T-helper 22 cell (primary cell): ENCODE measurements around the gene PADI4.

Experiments used
- DNase-seq: peaks from one replicate; pipeline ENCODE4 v3.0.0-alpha.2; 2020; ENCODE audit warnings: low read depth

PADI4 gene

DNA sequence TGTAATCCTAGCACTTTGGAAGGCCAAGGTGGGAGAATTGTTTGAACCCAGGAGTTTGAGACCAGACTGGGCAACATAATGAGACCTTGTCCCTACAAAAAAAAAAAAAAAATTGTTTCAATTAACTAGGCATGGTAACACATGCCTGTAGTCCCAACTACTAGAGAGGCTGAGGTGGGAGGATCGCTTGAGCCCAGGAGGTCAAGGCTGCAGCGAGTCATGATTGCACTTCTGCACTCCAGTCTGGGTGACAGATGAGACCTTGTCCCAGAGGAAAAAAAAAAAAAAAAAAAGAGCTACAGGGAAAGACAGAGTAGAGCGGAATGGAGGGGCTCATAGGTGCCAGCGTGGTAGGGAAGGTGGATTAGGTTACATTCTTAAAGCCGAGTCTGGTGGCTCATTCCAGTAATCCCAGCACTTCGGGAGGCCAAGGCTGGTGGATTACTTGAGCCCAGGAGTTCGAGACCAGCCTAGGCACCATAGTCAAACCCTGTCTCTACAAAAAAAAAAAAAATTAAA lies 43.0 kb downstream of the PADI4 start:
- no peak for DNase-seq

DNA sequence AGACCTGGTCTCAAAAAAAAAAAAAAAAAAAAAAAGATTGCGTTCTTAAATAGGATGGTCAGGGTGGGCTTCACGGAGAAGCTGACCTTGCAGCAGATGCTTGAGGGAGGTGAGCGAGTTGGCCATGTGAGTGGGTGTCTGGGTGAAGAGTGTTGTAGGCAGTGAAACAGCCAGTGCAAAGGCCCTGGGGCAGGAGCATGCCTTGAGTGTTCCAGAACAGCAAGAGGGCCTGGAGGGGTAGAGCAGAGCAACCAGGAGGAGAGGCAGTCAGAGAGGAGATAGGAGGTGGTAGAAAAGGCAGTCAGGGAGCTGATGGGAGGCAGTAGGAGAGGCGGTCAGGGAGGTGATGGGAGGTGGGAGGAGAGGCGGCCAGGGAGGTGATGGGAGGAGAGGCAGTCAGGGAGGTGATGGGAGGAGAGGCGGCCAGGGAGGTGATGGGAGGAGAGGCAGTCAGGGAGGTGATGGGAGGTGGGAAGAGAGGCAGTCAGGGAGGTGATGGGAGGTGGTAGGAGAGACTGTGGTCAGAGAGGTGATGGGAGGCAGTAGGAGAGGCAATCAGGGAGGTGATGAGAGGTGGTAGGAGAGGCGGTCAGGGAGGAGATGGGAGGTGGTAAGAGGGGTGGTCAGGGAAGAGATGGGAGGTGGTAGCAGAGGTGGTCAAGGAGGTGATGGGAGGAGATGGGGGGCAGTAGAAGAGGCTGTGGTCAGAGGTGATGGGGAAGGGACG lies 43.8 kb downstream of the PADI4 start:
- no peak for DNase-seq

DNA sequence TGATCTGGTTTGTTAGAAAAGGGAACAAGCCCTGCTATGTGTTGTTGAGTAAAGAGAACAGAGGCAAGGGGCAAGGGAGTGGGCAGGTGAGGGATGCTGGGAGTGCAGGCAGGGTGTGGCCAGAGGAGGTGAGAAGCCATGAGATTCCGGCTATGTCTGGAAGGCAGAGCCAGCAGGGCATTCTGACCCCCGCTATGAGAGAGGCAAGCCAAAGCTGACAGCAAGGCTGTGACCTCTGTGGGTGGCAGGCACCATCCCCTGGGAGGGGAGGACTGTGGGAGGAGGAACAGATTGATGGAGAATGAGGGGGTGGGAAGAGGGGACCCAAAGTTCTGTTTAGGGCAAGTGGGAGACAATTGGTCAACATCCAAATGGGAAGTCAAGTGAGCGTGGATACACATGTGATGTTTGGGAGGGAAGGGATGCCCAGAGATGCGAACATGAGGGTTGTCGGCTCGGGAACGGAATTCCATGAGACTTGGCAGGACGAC lies 44.5 kb downstream of the PADI4 start:
- no peak for DNase-seq

DNA sequence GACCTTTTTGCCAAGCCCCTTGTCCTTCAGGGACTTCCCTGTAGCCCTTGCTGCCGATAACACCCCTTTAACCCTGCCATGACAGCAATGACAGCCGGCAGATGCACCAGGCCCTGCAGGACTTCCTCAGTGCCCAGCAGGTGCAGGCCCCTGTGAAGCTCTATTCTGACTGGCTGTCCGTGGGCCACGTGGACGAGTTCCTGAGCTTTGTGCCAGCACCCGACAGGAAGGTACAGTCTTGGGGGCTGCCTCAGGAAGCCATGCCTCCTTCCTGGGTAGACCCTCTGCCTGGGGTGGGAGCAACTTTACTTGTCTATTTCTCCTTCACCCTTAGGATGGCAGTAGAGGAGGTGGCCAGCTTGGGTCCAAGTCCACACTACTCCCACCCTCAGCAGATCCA lies 47.9 kb downstream of the PADI4 start:
- DNase-seq = no peak

DNA sequence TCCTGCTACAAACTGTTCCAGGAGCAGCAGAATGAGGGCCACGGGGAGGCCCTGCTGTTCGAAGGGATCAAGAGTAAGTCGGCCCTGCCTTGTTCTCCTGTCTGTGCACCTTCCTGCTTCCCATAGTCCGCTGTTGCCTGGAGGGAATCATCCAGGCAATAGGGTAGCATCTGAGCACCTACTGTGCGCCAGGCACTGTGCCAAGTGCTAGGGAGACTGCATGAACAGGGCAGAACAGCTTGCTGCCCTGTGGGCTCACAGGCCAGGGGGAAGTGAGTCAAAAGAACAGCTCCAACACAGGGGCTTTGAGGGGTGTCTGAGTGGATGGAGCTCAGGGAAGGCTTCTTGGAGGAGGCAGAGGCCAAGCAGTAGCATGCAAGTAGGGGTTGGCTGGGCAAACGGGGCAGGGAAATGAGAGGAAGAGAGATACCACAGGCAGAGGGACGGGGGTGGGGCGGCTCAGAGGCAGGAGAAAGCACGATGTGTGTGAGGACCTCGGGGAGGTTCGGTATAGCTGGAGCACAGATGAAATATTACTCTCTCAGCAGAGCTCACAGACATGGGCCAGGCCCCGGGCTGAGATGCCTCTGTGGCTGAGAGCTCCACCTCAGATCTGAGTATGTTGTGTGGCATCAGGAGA lies 48.5 kb downstream of the PADI4 start:
- no peak for DNase-seq

DNA sequence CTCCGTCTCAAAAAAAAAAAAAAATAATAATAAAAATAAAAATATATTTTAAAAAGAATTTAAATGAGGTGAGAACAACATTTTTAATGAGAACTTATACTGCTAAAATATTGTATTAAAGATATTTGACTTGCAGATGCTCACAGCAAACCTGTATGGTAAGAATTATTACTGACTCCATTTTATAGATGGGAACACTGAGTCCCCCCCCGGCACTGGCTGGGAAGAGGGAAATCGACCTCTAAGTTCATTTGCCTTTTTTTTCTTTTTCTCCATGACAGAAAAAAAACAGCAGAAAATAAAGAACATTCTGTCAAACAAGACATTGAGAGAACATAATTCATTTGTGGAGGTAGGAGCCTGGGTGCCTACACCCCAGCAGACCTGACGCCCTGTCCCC lies 50.6 kb downstream of the PADI4 start:
- no peak for DNase-seq

DNA sequence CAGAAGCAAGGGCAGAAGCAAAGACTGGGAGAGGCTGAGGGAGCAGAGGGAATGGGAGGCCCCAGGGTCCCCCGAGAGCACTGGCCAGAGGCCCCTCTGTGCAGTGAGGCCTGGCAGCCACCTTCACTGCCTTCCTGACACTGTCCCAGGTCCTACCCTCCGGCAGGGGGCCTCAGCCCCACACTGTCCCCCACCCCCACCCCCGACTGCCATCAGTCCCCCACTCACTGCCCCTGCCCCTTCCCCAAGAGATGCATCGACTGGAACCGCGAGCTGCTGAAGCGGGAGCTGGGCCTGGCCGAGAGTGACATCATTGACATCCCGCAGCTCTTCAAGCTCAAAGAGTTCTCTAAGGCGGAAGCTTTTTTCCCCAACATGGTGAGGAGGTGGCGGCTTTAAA lies 51.0 kb downstream of the PADI4 start:
- no peak for DNase-seq

DNA sequence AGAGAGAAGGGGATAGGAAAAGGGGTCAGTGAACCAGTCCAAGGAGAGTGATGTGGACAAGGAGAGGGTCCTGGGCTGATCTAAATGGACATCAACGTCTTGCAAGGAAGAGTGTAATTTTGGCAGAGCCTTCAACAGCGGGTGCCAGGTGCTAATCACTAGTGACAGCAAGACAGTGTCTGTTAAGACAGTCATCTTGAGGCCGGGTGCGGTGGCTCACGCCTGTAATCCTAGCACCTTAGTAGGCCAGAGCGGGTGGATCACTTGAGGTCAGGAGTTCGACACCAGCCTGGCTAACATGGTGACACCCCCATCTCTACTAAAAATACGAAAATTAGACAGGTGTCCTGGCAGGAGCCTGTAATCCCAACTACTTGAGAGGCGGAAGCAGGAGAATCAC lies 51.8 kb downstream of the PADI4 start:
- no peak for DNase-seq

DNA sequence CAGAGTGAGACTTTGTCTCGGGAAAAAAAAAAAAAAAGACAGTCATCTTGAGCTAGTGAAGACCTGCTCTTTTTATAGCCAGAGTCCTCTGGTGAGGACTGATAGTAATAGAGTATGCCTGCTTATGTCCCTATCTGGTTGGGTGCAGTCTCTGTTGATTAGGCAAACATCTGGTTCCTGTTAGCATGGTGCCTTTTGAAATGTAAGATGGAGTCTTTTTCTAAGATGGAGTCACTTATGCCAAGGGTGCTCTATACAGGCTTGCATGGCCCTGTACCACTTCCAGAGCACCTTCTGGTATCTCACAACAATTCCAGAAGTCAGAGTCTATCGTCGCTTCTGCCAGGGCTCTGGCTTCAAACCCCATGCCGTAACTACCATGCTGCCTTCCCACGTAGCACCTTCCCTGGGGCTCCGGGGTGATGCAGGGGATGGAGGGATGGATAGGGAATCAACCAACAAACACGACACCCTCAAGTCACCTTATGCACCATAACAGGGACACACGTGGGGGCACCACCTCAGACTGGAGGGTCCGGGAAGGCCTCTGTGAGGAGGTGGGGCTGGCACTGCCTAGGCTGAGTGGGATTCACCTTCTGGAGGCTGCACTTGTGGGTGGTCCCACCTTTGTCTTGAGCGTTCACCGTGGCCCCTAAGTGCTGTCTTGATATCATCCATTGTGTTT lies 52.4 kb downstream of the PADI4 start:
- DNase-seq = no peak

DNA sequence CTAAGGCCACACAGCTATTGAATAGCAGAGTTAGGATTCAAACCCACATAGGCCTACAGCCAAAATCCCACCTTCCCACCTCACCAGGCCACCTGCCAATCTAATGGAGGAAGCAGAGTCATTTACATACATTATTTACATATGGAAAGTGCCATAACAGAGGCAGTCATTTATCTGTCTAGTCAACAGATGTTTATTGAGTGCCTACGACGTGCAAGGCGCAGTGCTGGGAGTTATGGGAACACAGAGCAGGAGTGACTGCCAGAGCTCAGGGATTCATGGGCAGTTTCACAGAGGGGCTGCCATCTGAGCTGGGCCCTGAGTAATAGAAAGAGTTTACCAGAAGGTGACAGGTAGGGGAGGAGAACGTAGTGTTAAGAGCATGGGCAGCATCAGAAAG lies 53.7 kb downstream of the PADI4 start:
- DNase-seq = no peak

DNA sequence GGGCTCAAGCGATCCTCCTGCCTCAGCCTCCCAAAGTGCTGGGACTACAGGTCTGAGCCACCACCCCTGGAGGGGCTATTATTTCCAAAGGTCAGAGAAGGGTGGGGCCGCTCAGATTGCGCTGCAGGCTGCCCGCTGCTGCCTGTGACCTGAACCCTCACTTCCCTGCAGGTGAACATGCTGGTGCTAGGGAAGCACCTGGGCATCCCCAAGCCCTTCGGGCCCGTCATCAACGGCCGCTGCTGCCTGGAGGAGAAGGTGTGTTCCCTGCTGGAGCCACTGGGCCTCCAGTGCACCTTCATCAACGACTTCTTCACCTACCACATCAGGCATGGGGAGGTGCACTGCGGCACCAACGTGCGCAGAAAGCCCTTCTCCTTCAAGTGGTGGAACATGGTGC lies 55.4 kb downstream of the PADI4 start:
- no peak for DNase-seq

DNA sequence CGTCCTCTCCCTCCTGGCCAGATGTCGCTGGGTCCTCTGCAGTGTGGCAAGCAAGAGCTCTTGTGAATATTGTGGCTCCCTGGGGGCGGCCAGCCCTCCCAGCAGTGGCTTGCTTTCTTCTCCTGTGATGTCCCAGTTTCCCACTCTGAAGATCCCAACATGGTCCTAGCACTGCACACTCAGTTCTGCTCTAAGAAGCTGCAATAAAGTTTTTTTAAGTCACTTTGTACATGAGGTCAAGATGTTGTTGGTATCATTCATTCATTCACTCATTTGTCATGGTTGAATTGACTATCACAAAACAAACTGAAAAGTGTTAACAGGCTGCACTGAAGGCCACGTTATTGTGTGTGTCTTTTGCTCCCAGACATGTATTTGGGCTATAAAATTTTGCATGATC lies 55.8 kb downstream of the PADI4 start:
- DNase-seq = no peak

DNA sequence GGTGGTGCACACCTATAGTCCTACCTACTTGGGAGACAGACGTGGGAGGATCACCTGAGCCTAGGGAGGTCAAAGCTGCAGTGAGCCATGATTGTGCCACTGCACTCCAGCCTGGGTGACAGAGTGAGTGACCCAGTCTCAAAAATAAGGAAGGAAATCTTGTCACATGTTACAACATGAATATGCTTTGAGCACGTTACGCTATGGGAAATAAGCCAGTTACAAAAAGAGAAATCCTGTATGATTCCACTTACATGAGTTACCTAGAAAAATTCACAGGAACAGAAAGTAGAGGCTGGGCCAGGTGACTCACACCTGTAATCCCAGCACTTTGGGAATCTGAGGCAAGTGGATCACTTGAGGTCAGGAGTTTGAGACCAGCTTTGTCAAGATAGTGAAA lies 57.3 kb downstream of the PADI4 start:
- no peak for DNase-seq

DNA sequence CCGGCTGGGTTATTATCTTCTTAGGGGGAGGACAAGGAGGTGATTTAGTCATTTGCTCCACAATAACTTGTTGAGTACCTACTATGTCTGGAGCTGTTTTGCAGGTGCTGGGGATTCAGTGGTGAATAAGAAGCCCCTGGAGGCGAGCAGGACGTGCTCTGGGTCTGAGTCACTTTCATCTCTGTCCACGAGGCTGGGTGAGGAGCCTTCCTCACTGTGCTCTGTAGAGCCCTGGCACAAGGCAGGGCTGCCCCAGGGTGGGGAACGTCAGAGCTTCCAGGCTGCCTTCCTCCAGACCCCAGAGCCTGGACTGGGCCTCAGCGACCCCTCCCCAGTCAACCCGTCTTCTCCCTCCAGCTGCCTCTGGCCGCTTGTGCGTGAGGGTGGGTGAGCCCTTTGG lies 61.5 kb downstream of the PADI4 start:
- no peak for DNase-seq

DNA sequence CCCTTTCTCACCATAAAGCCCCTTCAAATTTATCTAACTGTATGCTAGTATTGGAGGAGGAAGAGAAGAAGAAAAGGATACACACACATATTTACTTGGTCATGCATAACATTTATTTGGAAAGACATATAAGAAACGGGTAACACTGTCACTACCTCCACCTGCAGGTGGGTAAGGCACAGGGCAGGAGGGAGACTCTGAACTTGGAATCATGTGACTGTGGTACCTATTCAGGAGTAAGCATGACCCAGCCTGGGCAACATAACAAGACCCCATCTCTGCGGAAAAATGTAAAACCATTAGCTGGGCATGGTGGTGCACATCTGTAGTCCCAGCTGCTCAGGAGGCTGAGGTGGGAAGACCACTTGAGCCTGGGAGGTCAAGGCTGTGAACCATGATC lies 62.6 kb downstream of the PADI4 start:
- DNase-seq = no peak

DNA sequence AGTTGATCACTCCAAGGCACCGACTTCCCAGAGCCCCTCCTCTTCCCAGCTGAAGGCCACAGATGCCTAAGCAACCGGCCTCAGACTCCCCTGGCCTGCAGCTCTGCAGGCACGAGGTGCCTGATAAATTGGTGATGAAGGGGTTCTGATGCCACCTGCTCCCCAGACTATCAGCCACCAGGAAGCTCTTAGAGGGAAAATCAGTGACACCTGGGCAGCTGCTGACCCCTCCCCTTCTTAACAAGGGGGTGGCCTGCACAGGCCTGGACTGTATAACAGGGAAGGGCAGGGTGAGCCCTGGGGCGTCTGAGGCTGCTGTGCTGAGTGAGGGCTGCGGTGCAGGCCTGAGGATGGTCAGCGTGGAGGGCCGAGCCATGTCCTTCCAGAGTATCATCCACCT lies 63.9 kb downstream of the PADI4 start, which contains the start of gene PADI6:
TSS of gene PADI6 (plus strand) at position 301 of the 400 bp plus-strand sequence. CDS start at position 351, 50 bp downstream.
- DNase-seq = no peak

DNA sequence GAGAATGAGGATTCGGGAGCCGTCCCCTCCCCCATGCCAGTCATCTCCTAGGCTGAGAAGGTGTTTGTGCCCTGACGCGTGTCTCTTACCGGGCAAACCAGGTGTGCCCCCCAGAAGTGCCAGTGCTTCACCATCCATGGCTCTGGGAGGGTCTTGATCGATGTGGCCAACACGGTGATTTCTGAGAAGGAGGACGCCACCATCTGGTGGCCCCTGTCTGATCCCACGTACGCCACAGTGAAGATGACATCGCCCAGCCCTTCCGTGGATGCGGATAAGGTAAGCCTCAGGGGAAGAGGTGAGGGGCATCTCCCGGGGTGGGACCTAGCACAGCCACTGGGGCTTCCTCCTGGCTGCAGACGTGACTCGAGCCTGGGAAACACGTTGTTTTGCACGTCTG lies 65.0 kb downstream of the PADI4 start:
- DNase-seq = no peak

DNA sequence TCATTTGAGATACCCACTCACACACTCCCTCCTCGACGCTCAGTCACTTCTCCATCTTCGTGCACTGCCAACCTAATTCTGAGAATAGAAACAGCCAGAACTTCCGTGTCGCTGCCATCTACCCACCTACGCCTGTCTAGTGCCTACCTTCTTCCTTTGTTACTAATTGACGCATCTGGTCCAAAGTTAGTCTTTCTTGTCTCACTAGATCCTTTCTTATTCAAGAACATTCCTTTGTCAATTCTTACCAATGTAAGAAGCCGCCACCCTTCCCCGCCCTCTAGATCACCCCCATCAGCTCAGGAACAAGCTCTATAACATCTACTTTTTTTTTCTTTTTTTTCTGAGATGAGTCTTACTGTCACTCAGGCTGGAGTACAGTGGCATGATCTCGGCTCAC lies 67.7 kb downstream of the PADI4 start:
- no peak for DNase-seq

DNA sequence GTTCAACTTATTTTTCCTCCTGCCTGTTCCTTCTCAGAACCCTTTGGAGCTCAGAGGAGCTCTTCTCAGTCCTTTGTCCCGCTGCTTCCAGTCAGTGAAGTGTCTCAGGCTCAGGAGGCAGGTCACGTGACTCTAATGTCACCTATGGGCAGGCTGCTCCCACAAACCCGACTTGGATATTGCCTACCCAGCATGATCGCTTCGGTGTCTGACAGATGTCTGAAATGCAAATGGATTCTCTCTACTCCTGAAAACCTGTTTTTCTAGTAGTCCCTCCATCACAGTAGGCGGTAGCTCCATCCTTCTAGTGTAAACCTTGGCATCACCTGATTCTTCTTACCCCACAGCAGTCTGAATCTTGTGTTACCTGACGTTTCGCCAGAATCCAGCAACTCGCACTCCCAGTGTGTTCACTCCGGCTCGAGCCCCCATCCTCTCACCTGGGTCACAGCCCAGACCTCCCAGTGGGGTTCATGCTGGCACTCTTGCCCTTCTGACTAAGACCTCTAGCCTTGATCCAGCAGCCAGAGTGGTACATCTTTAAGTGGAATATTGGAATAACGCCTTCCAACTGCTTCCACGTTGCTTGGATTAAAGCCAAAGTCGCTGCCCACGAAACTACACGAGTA lies 69.4 kb downstream of the PADI4 start:
- no peak for DNase-seq

DNA sequence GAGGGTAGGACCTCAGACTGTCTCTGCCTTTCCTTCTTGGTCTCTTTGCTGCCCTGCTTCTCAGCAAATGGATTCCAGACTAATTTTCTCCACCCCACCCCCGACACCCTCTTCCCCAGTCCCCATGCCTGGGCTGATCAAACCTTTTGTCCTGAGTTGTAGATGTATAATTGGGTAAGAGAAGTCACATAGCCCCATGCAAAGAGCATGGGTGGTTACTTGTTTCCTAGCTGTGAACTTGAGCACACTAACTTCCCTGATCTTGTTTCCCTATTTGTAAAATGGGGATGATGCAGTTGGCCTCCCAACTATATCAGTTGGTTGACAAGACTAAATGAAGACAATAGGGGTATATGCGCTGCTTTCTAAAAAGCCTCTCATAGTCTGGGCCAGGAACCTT lies 73.2 kb downstream of the PADI4 start:
- no peak for DNase-seq

DNA sequence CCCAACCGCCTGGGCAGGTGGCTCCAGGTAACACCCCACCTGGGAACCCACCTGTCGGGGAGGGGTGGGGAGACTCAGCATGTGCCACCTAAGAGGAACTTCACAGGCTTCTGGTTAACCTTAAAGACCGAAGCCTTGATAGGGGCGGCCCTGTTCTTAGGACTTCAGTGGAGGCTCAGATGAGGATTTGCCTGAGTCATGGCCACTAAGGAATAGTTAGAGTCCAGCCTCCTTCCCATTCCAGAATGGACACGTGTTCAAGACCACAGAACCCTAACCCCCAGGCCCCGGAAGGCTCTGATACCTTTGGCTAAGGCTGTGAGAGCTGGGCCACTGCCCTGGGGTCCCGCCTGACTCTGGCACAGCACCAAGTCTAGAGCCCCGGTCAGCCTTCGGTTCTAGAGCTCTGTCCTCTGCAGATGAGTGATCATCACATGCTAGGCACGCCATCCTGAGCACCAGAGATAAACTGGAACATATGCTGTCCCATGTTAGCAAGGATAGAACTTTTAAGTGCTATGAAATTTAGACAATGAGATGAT lies 84.3 kb downstream of the PADI4 start:
- no peak for DNase-seq

DNA sequence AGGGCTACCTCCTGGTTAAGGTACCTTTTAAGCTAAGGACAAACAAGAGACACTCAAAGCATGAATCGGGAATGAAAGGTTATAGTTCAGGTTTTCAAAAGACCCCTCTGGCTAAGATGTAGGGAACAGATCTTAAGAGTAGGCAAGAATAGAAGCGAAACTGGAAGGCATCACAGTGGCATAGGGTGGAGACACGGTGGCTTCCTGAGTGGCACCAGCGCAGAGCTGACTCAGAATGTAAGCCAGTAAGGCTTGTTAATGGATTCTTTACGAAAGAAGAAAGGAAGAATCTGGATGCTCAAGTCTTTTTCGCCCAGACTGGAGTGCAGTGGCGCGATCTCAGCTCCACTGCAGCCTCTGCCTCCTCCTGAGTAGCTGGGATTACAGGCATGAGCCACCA lies 85.2 kb downstream of the PADI4 start:
- DNase-seq = no peak
